GM21367 (cell line): Measurements from ENCODE around the gene GRIA1.
"Not testable (repeated sequence)": the region's sequence is repeated elsewhere in the genome, so short reads cannot be mapped to it uniquely, and the experiment has no call there.

ENCODE experiments used
- ATAC-seq: cut with Tn5 transposase; IDR thresholded peaks from one replicate; pipeline ENCODE4 v1.9.1; 2021; ENCODE audit not compliant: unreplicated experiment

Gene GRIA1

DNA sequence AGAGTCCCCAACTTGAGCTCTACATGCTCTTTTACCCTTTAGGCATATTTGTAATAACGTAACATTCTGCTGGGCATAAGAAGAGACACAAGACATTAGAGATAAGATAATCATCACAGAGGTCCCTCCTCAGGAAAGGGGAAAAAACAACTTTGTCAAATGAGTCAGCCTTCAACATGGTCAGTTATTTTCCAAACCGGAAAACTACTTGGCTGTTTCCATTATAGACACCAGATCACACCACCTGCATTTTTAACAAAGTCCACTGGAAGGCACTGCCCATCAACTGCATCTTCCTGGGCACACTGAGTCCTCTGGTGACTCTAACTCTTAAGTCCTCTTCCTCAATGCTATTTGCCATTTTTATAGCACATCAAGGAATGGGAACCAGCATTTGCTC, 326.4 kb downstream of the GRIA1 start:
- ATAC-seq: no peak

GRCh38 chr5:153818626-153819025, 328.2 kb downstream of the GRIA1 start:
- no peak for ATAC-seq

DNA sequence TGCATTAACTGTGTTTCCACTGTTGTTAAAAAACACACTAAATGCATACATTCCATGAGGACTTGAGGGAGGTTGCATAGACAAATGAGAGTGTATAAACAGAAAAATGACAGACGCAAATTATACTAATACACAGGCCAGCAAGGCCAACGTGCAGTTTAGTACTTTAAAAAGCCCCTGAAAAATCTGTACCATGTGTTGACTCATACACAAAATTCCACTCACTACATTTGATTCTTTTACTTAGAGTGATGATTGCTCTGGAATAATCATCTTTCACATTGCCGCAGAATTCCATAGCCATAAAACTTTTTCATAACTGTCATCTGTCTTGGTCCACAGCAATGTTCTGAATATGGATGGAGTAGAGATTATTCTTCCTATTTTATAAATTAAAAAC, 332.6 kb downstream of the GRIA1 start:
- ATAC-seq: no peak

GRCh38 chr5:153824909-153825308, 334.4 kb downstream of the GRIA1 start:
- no peak for ATAC-seq

DNA sequence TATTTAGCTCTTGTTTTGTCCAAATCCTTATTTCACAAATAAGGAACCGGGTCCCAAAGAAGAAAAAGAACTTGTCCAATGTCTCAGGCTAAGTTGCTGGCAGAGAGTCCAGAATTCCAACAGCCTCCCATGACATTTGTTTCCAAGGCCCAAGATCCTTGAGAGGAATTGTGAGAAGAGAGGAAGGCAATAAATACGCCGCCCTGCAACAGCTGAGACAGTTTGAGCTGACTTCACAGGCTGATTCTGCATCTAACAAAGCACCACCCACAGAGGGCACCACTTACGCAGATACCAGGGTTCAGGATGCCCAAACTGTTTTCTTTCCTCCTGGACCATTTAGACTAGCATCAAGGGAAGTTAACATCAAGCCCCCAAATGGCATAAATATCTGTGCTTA, 336.9 kb downstream of the GRIA1 start:
- no peak for ATAC-seq

GRCh38 chr5:153829510-153830065, 339.1 kb downstream of the GRIA1 start:
- no peak for ATAC-seq

DNA sequence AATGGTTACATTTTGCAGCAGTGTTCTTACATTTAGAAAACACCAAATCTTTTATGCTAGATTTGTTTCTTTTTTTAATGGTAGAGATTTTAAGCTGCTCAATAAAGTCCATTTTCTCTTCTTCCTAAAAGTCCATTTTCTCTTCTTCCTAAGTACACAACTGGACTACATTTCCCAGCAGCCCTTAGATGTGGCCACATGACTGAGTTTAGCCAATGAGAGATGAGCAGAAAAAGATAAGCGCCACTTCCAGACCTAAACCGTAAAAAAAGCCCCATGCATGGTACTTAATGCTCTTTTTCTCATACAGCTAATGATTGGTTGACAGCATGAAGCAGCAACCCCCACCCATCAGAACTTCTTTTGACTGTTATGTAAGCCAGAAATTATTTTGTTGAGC, 341.5 kb downstream of the GRIA1 start:
- peak; percentile 80 for ATAC-seq

DNA sequence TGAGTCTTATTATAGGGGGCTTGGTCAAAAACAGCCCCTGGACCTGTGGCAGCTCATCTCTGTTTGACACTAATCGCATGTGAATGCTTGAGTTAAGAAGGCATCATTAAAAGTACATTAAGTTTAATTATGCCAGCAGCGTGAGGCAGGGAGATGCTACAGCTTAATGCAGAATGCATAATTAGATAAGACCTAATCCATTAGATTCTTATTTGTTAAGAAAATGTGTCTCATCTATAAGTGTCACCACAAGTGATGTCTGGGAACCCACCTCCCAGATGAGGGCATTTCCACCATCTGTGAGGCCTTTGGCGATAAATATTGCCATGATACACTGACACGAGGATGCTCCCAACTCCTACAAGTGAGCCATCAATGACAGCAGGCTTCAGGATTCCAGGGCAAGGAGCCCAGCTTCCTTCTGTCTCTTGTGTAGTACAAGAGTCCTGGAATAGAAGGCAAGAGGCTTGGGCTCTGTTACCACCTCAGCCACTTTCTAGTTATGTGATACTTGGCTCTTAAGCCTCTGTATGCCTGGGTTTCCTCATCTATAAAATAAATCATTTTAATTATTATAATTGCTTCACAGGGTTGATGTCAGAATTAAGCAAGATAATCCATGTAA, 345.5 kb downstream of the GRIA1 start:
- no peak for ATAC-seq

DNA sequence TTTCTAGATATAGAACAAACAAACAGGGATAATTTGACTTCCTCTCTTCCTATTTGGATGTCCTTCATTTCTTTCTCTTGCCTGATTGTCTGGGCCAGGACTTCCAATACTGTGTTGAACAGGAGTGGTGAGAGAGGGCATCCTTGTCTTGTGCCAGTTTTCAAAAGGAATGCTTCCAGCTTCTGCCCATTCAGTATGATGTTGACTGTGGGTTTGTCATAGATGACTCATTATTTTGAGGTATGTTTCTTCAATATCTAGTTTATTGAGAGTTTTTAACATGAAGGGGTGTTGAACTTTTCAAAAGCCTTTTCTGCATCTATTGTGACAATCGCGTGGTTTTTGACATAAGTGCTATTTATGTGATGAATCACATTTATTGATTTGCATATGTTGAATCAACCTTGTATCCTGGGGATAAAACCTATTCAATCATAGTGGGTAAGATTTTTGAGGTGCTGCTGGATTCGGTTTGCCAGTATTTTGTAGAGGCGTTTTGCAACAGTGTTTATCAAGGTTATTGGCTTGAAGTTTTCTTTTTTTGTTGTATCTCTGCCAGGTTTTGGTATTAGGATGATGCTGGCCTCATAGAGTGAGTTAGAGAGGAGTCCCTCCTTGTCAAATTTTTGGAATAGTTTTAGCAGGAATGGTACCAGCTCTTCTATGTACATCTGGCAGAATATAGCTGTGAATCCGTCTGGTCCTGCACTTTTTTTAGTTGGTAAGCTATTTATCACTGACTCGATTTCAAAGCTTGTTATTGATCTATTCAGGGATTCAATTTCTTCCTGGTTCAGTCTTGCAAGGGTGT, 359.0 kb downstream of the GRIA1 start:
- ATAC-seq: not testable (repeated sequence)

- ATAC-seq: no peak
Measured at GRCh38 chr5:153860195-153860886, 369.9 kb downstream of the GRIA1 start.

DNA sequence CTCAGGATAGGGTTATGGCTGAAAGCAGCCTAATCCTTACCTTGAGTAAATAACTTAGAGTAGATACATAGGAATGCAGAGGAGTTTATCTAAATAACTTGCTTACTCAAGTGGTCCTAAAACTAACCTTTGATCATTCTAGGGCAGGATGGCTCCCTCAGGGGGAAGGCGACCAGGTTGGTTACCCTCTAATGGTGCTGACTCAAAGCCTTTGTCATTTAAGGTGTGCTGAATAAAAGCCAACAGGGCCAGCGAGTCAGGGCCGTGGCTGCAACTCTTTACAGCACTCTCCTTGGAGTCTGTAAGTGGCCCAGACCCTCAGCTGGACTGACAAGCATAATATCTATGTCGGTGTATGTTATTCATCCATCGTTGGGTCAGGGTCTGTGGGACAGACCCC, 372.4 kb downstream of the GRIA1 start:
- ATAC-seq: not testable (repeated sequence)
